Peyer's patch (tissue), 4 donors: Measurements from ENCODE around the gene ARHGAP15. TPM values are rescaled to one million over a fixed set of nuclear protein-coding genes. Genes with fewer than 3 reads are reported as not detected.

Experiments used
- DNase-seq, 3 donors: peaks; one replicate each; pipeline ENCODE4 v3.0.0-alpha.2; 2017 to 2019
- H3K27ac ChIP-seq, 4 donors: fragments of 200-600 bp; sonication (generic); one replicate each; pipeline ENCODE4 v1.5.1; 2016 to 2019
- H3K27me3 ChIP-seq, 2 donors: fragments of 200-600 bp; sonication (generic); one replicate each; pipeline ENCODE4 v1.5.1; 2019
- H3K36me3 ChIP-seq, 3 donors: fragments of 200-600 bp; sonication (generic); one replicate each; pipeline ENCODE4 v1.5.1; 2016 to 2019
- H3K4me1 ChIP-seq, 4 donors: fragments of 200-600 bp; sonication (generic); one replicate each; pipeline ENCODE4 v1.5.1; 2016 to 2019
- H3K4me3 ChIP-seq, 4 donors: fragments of 200-600 bp; sonication (generic); 1 replicate in 3 of 4; 2 replicates in 1 of 4; pipeline ENCODE4 v1.5.1; 2016 to 2019; ENCODE audit warnings: mild to moderate bottlenecking in 1 of 4
- H3K9me3 ChIP-seq, 4 donors: fragments of 200-600 bp; sonication (generic); one replicate each; pipeline ENCODE4 v1.5.1; 2016 to 2019; ENCODE audit warnings: mild to moderate bottlenecking in 1 of 4
- CTCF ChIP-seq, 6 experiments: fragments of 450-650 bp in 4 of 6; fragments of 200-600 bp in 2 of 6; sonication (generic) in 1 of 6; IDR thresholded peaks; one replicate each; pipeline ENCODE4 v1.5.1; 2017 to 2019; ENCODE audit warnings: antibody characterized with exemption in 6 of 6, mild to moderate bottlenecking in 3 of 6, moderate library complexity in 1 of 6
- POLR2A ChIP-seq, 2 donors: fragments of 450-650 bp; IDR thresholded peaks; one replicate each; pipeline ENCODE4 v1.5.1; 2017; ENCODE audit warnings: antibody characterized with exemption in 2 of 2, mild to moderate bottlenecking in 2 of 2, moderate library complexity in 2 of 2
- total RNA-seq, 4 donors: library from RNA; depleted of rRNA; stranded (reverse); fragments of >200 nt; gene quantifications; one replicate each; pipeline ENCODE4 v1.1.0, GENCODE V29; 2016

Gene ARHGAP15
- total RNA-seq, 4 donors from 2014 or later = 6.7 to 203 (median 12.5) TPM

DNA sequence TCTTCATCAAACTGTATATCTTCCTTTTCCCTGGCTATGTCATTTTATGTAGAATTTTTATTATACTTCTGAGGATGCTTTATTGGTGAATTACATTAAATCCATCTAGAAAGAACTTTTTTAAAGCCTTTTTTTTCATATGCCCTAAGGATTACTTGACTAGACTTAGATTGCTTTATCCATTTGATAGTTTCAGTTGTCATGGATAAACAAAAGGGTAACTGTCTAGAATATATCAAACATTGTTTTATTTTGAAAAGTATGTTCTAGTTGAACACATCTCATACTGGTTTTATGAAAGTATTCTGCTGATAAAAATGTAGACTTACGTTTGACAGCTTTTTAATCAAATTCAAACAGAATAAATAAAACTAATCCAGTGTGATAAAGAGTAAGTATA lies 639.8 kb downstream of the ARHGAP15 start:
- no peaks in the 10 kb centered on the region for H3K27me3 ChIP-seq
- no peaks in the 10 kb centered on the region for H3K9me3 ChIP-seq
- TF ChIP-seq CTCF (IDR thresholded peaks at IDR 0.05) (no peak), POLR2A (IDR thresholded peaks at IDR 0.05) (no peak)
- no peaks in the 10 kb centered on the region for H3K36me3 ChIP-seq
- no peak overlapping the region for H3K27ac ChIP-seq
- no peak overlapping the region for H3K4me3 ChIP-seq
- no peak for DNase-seq
- no peaks in the 10 kb centered on the region for H3K4me1 ChIP-seq

DNA sequence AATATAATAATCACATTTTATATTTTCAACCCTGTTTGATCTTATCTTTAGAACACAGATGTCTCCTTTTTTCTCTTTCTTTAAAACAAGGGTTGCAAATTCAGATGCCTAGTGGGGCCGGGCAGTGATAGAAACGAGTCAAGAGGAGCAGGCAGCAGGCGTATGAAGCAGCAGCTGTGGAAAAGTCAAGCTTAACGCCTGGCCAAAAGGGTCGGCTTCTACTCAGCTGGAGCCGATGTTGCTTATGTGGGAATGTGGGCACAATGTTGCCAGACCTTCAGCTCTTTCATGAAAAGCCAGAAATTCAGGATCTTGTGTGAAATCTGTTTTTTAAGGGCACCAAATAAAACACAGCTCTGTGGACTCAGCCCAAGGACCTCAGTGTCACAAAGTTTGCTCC lies 642.7 kb downstream of the ARHGAP15 start:
- no peak for TF ChIP-seq CTCF (IDR thresholded peaks at IDR 0.05)
- TF ChIP-seq POLR2A (IDR thresholded peaks at IDR 0.05) = no peak
- Histone ChIP-seq H3K36me3 (no peaks in the 10 kb centered on the region), H3K27ac (no peak overlapping the region), H3K27me3 (no peaks in the 10 kb centered on the region), H3K4me3 (no peak overlapping the region), H3K9me3 (no peaks in the 10 kb centered on the region), H3K4me1 (no peaks in the 10 kb centered on the region)
- no peak for DNase-seq

DNA sequence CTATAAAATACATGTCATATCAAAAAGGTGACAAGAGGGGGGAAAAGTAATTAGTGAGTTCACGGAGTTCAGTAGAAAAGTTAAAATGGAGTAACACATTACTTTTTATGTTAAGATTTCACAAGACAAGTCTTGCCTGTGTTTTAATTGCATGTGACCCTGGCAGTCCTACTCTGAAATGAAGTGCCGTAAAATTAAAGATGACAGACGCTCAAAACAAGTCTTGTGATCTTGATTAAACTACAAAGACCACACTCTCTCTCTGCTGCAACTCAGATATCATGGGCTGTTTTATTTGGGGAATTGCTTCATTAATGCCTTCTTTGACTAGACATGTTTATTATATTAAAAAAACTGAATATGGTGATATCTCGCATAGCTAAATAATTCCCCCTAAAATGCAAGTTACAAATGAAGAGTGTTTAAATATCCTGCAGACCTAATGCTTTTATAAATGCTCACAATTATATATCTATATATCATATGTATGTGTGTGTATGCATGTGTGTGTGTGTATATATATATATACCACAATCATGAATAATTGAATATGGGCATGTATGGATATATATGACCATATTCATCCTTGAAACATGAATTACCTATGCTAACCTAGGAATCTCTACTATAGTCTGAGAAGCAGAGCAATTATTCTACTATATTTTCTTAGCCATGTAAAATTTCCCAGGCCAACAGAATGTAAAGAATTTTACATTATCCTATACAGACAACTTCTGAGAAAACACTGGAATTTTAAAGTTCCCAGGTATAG lies 647.5 kb downstream of the ARHGAP15 start:
- H3K4me3 ChIP-seq = no peak overlapping the region
- no peaks in the 10 kb centered on the region for H3K27me3 ChIP-seq
- H3K27ac ChIP-seq = no peak overlapping the region
- no peaks in the 10 kb centered on the region for H3K9me3 ChIP-seq
- H3K36me3 ChIP-seq = no peaks in the 10 kb centered on the region
- DNase-seq = no peak
- no peaks in the 10 kb centered on the region for H3K4me1 ChIP-seq
- TF ChIP-seq POLR2A (IDR thresholded peaks at IDR 0.05) (no peak), CTCF (IDR thresholded peaks at IDR 0.05) (no peak)

GRCh38 chr2:143779021-143779420 lies 649.8 kb downstream of the ARHGAP15 start:
- no peaks in the 10 kb centered on the region for H3K36me3 ChIP-seq
- no peaks in the 10 kb centered on the region for H3K9me3 ChIP-seq
- TF ChIP-seq CTCF (IDR thresholded peaks at IDR 0.05) = no peak
- TF ChIP-seq POLR2A (IDR thresholded peaks at IDR 0.05) = no peak
- H3K27ac ChIP-seq = no peak overlapping the region
- no peak for DNase-seq
- H3K27me3 ChIP-seq = no peaks in the 10 kb centered on the region
- H3K4me1 ChIP-seq = no peaks in the 10 kb centered on the region
- no peak overlapping the region for H3K4me3 ChIP-seq

GRCh38 chr2:143786026-143786765 lies 657.0 kb downstream of the ARHGAP15 start:
- no peak for TF ChIP-seq CTCF (IDR thresholded peaks at IDR 0.05)
- no peak for TF ChIP-seq POLR2A (IDR thresholded peaks at IDR 0.05)
- Histone ChIP-seq H3K4me1 (no peaks in the 10 kb centered on the region), H3K36me3 (no peaks in the 10 kb centered on the region), H3K4me3 (no peak overlapping the region), H3K27ac (no peak overlapping the region), H3K27me3 (no peaks in the 10 kb centered on the region), H3K9me3 (no peaks in the 10 kb centered on the region)
- DNase-seq = no peak
